Loucy (cell line): ENCODE measurements around the gene CIDEB.

ENCODE experiments used
- EZH2phosphoT487 ChIP-seq: fragments of 200-600 bp; IDR thresholded peaks from 2 replicates; pipeline ENCODE4 v1.6.1; 2018; ENCODE audit warnings: antibody characterized with exemption, mild to moderate bottlenecking, moderate library complexity, borderline replicate concordance
- TF ChIP-seq, protein P1 (sequence below): fragments of 200-600 bp; sonication (generic); conservative IDR thresholded peaks from 2 replicates; pipeline ENCODE4 v1.5.1; 2014; ENCODE audit warnings: mild to moderate bottlenecking, antibody characterized with exemption, low read length

DNA sequence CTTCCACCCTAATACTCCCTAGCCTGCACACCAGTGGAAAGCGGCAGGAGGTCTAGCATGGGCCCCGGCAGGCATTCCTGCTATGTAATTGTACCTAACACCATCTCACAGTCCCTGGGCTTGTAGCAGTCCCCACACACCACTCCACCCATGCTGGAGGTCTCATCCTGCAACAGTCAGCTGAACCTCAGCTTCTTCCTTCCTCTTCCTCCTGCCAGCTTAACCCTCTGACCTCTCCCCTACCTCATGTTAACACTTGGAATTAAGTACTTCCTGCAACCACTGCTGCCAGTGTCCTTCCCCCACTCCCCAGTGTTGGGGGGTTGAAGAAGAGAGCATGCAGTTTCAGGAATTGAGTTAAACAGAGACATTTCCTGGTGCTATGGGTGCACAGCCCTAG, 19.5 kb upstream of the CIDEB start:
- TF ChIP-seq, protein P1, sequence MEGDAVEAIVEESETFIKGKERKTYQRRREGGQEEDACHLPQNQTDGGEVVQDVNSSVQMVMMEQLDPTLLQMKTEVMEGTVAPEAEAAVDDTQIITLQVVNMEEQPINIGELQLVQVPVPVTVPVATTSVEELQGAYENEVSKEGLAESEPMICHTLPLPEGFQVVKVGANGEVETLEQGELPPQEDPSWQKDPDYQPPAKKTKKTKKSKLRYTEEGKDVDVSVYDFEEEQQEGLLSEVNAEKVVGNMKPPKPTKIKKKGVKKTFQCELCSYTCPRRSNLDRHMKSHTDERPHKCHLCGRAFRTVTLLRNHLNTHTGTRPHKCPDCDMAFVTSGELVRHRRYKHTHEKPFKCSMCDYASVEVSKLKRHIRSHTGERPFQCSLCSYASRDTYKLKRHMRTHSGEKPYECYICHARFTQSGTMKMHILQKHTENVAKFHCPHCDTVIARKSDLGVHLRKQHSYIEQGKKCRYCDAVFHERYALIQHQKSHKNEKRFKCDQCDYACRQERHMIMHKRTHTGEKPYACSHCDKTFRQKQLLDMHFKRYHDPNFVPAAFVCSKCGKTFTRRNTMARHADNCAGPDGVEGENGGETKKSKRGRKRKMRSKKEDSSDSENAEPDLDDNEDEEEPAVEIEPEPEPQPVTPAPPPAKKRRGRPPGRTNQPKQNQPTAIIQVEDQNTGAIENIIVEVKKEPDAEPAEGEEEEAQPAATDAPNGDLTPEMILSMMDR, result no peak
- no peak for TF ChIP-seq EZH2phosphoT487
